Smooth muscle cell (in vitro differentiated cells): Measurements from ENCODE around the gene GLOD4. TPM values are rescaled to one million over a fixed set of nuclear protein-coding genes. Genes with fewer than 3 reads are reported as not detected.

Experiments used
- DNase-seq: peaks from one replicate; lab custom pipeline; 2025; ENCODE audit not compliant: unreplicated experiment; lab: John Stamatoyannopoulos, UW
- H2AFZ ChIP-seq: fragments of 200-600 bp; sonication (generic); 2 replicates; pipeline ENCODE4 v1.6.0; 2016; ENCODE audit warnings: antibody characterized with exemption, low read depth, mild to moderate bottlenecking
- H3F3A ChIP-seq: fragments of 200-600 bp; sonication (generic); 2 replicates; pipeline ENCODE4 v1.6.0; 2017; ENCODE audit warnings: antibody characterized with exemption, low read depth
- H3K27ac ChIP-seq: fragments of 200-600 bp; sonication (generic); 2 replicates; pipeline ENCODE4 v1.5.1; 2016; ENCODE audit warnings: low read depth, mild to moderate bottlenecking
- H3K27me3 ChIP-seq: fragments of 200-600 bp; sonication (generic); 2 replicates; pipeline ENCODE4 v1.6.1; 2016; ENCODE audit warnings: low read depth, mild to moderate bottlenecking
- H3K36me3 ChIP-seq: fragments of 200-600 bp; sonication (generic); 2 replicates; pipeline ENCODE4 v1.5.1; 2016; ENCODE audit warnings: low read depth
- H3K4me1 ChIP-seq: fragments of 200-600 bp; sonication (generic); 2 replicates; pipeline ENCODE4 v1.5.1; 2016; ENCODE audit warnings: low read depth
- H3K4me2 ChIP-seq: fragments of 200-600 bp; sonication (generic); 2 replicates; pipeline ENCODE4 v1.6.0; 2016; ENCODE audit warnings: mild to moderate bottlenecking
- H3K4me3 ChIP-seq: fragments of 200-600 bp; sonication (generic); 2 replicates; pipeline ENCODE4 v1.5.1; 2016; ENCODE audit warnings: mild to moderate bottlenecking
- H3K79me2 ChIP-seq: fragments of 200-600 bp; sonication (generic); 2 replicates; pipeline ENCODE4 v1.6.0; 2016; ENCODE audit warnings: low read depth, mild to moderate bottlenecking
- H3K9ac ChIP-seq: fragments of 200-600 bp; sonication (generic); 2 replicates; pipeline ENCODE4 v1.6.0; 2016; ENCODE audit warnings: low read depth
- H3K9me3 ChIP-seq: fragments of 200-600 bp; sonication (generic); replicated peaks from 2 replicates; pipeline ENCODE4 v1.5.1; 2016; ENCODE audit warnings: low read depth
- H4K20me1 ChIP-seq: fragments of 200-600 bp; sonication (generic); 2 replicates; pipeline ENCODE4 v1.6.0; 2016; ENCODE audit warnings: low read depth
- CTCF ChIP-seq: fragments of 200-600 bp; sonication (generic); IDR thresholded peaks from 2 replicates; pipeline ENCODE4 v1.5.1; 2017; ENCODE audit warnings: borderline replicate concordance, mild to moderate bottlenecking, antibody characterized with exemption; ENCODE audit not compliant: insufficient read depth, poor library complexity, severe bottlenecking
- WGBS: methylation state at CpG from one replicate; pipeline ENCODE4 v1.1.7; 2016; ENCODE audit warnings: low lambda C conversion rate; 5-methylcytosine and 5-hydroxymethylcytosine counted together
- polyA plus RNA-seq: library from polyadenylated mRNA; unstranded; fragments of >200 nt; fragmentation: Nextera tagmentation; extraction: Ambion mirVana; gene quantifications from 2 replicates; pipeline ENCODE4 v1.2.1, GENCODE V29; 2016
- total RNA-seq: library from RNA; depleted of rRNA; stranded (reverse); fragments of >200 nt; gene quantifications from 2 replicates; pipeline ENCODE4 v1.2.3, GENCODE V29; 2014

The GLOD4 gene
- total and polyA plus RNA-seq, 2 experiments from 2014 or later = 47.2 to 53.5 TPM

DNA sequence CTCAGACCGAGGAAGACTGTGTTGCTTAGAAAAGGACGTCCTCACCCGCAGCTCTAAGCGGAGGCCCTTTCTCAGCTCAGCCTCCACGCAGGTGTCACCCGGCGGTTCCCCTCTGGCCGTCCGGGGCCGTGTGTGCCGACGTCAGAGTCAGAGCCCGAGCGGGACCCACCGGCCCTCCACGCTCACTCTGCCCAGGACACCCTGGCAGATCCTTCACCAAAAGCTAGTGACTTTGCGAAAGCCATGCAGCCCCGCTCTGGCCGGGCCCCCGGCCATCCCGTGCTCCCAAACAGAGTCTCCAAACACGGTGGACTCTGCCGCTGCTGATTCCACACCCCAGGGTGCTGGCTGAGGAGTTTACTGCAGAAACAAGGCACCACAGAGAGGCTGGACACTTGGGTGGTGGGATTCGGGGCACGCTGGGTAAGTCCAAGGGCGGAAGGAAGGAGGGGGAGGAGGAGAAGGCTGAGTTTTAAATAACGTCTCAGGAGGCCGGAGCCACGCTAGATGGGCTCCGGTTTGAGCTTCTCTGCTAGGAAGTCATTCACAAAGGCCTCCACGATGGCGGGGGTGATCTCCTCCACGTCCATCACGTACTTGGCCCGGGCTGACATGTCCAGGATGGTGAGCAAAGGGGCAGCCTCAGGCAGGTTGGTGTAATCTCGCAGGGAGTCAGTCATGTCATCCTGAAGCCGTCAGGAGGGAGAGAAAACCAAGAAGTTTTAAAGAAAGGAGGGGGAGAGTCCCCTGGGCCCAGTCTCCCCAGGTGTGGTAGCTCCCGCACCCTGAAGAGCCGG is 18.6 kb upstream of the GLOD4 start:
- Histone ChIP-seq H3K79me2 (no peaks in the 10 kb centered on the region), H3K9me3 (no peaks in the 10 kb centered on the region), H2AFZ (no peak overlapping the region), H4K20me1 (peaks cover 41% of the 10 kb centered on the region), H3K27ac (no peak overlapping the region), H3F3A (peaks cover 3% of the 10 kb centered on the region), H3K9ac (no peak overlapping the region), H3K4me1 (peaks cover 3% of the 10 kb centered on the region), H3K4me3 (no peak overlapping the region), H3K27me3 (no peaks in the 10 kb centered on the region), H3K36me3 (no peaks in the 10 kb centered on the region), H3K4me2 (no peak overlapping the region)
- 92% methylated on average over 39 of the region's 39 CpGs for WGBS
- no peak for TF ChIP-seq CTCF
- no peak for DNase-seq

DNA sequence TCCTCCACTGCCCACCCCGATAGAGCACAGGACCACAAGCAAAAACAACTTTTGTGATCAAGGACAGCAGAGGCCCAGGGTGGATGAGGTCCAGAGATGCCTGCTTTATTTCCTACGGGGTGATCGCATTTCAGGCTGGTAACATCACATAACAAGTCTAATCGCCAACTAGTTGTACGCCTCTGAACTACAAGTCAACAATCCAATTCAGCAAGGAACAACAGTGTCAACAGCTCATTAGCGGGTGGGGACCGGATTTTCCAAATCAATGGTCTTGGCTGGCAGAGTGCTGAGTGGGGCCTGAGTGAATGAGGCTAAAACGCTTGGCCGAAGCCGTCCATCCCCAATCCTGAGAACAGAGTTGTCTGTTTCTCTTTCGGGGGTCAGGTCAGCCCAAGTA is 17.2 kb upstream of the GLOD4 start:
- H3K36me3 ChIP-seq = no peaks in the 10 kb centered on the region
- no peak overlapping the region for H3K4me2 ChIP-seq
- H3K79me2 ChIP-seq = no peaks in the 10 kb centered on the region
- no peaks in the 10 kb centered on the region for H3K27me3 ChIP-seq
- 96% methylated on average over 11 of the region's 11 CpGs for WGBS
- no peak overlapping the region for H3K9ac ChIP-seq
- peaks cover 7% of the 10 kb centered on the region for H3F3A ChIP-seq
- no peaks in the 10 kb centered on the region for H3K9me3 ChIP-seq
- no peak overlapping the region for H3K27ac ChIP-seq
- peaks cover 29% of the 10 kb centered on the region for H4K20me1 ChIP-seq
- DNase-seq = no peak
- no peak for TF ChIP-seq CTCF
- peaks cover 4% of the 10 kb centered on the region for H3K4me1 ChIP-seq
- H3K4me3 ChIP-seq = no peak overlapping the region
- no peak overlapping the region for H2AFZ ChIP-seq

GRCh38 chr17:798246-798645 is 16.2 kb upstream of the GLOD4 start:
- Histone ChIP-seq H3K27me3 (no peaks in the 10 kb centered on the region), H3K36me3 (no peaks in the 10 kb centered on the region), H4K20me1 (peaks cover 26% of the 10 kb centered on the region), H3K4me1 (peaks cover 4% of the 10 kb centered on the region), H2AFZ (no peak overlapping the region), H3F3A (peaks cover 7% of the 10 kb centered on the region), H3K4me2 (no peak overlapping the region), H3K79me2 (no peaks in the 10 kb centered on the region), H3K27ac (no peak overlapping the region), H3K4me3 (no peak overlapping the region), H3K9ac (no peak overlapping the region), H3K9me3 (no peaks in the 10 kb centered on the region)
- DNase-seq = no peak
- 64% methylated on average over 11 of the region's 11 CpGs for WGBS
- no peak for TF ChIP-seq CTCF

DNA sequence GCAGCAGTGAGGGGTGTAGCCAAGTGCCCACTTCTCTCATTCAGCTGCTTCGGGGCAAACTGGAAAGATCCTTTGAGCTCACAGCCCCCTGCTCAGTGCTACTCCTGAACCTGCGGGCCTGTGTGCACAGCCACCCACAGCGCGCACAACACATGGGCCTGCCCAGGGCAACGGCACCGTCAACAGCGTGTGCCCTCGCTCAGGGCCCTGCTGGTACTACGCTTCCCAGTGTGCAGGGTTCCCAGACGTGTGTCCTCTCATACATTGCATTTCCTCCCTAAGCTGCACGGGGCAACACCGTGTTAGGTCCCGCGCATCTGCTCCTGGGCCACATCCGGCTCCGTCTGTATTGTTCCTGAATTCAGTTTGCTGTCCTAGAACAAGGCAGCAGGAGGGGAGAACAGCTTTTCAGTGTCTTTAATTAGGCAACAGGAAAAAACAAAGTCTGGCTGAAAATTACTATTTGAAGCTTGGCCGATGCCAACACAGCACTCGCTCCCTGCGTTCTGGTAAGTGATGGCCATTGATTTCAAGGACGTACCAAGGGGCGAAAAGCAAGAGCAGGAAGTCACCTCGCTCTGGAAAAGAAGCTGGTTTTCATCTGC is 15.3 kb upstream of the GLOD4 start:
- no peak for TF ChIP-seq CTCF
- H3K9me3 ChIP-seq = no peaks in the 10 kb centered on the region
- peaks cover 7% of the 10 kb centered on the region for H3F3A ChIP-seq
- H3K4me2 ChIP-seq = no peak overlapping the region
- no peak overlapping the region for H3K4me3 ChIP-seq
- H3K79me2 ChIP-seq = no peaks in the 10 kb centered on the region
- no peak overlapping the region for H3K27ac ChIP-seq
- H3K27me3 ChIP-seq = no peaks in the 10 kb centered on the region
- H3K4me1 ChIP-seq = peaks cover 4% of the 10 kb centered on the region
- H3K9ac ChIP-seq = no peak overlapping the region
- WGBS = 98% methylated on average over 22 of the region's 22 CpGs
- H2AFZ ChIP-seq = no peak overlapping the region
- H4K20me1 ChIP-seq = peaks cover 20% of the 10 kb centered on the region
- DNase-seq = no peak
- H3K36me3 ChIP-seq = no peaks in the 10 kb centered on the region
